Right forelimb (tissue), 1 donor: ENCODE results near the gene BIN1.
"Not testable (repeated sequence)": the region's sequence is repeated elsewhere in the genome, so short reads cannot be mapped to it uniquely, and the experiment has no call there.

Experiments used
- DNase-seq: peaks from one replicate; pipeline ENCODE4 v3.0.0-alpha.2; 2018

Gene BIN1

GRCh38 chr2:127130421-127130820, 23.5 kb upstream of the BIN1 start:
- DNase-seq, result no peak

GRCh38 chr2:127129937-127130336, 23.0 kb upstream of the BIN1 start:
- no peak for DNase-seq

GRCh38 chr2:127128445-127128904, 21.5 kb upstream of the BIN1 start:
- DNase-seq, result no peak

GRCh38 chr2:127125821-127126220, 18.9 kb upstream of the BIN1 start:
- no peak for DNase-seq

GRCh38 chr2:127124426-127124825, 17.5 kb upstream of the BIN1 start:
- DNase-seq, result no peak

GRCh38 chr2:127122361-127123027, 15.5 kb upstream of the BIN1 start:
- DNase-seq, result no peak

- DNase-seq, result peak; percentile 86
These were observed 14.8 kb upstream of the BIN1 start for GRCh38 chr2:127121776-127122176.

- no peak for DNase-seq
These were observed 14.4 kb upstream of the BIN1 start for GRCh38 chr2:127121353-127121752.

- DNase-seq, result not testable (repeated sequence)
These were observed 13.5 kb upstream of the BIN1 start for GRCh38 chr2:127120408-127120807.

GRCh38 chr2:127118467-127118866, 11.5 kb upstream of the BIN1 start:
- DNase-seq, result no peak

GRCh38 chr2:127118038-127118437, 11.1 kb upstream of the BIN1 start:
- no peak for DNase-seq

- no peak for DNase-seq
These were observed 10.6 kb upstream of the BIN1 start for GRCh38 chr2:127117603-127118002.

- no peak for DNase-seq
These were observed 8.7 kb upstream of the BIN1 start for GRCh38 chr2:127115471-127116199.

GRCh38 chr2:127110985-127111384, 4.0 kb upstream of the BIN1 start:
- no peak for DNase-seq

GRCh38 chr2:127108090-127108523, 1.2 kb upstream of the BIN1 start:
- DNase-seq, result peak; percentile 40

- no peak for DNase-seq
These were observed 657 bp upstream of the BIN1 start for GRCh38 chr2:127107622-127107999.

GRCh38 chr2:127106457-127106990, 430 bp downstream of the BIN1 start:
- no peak for DNase-seq

- peak; percentile 77 for DNase-seq
These were observed 1.1 kb downstream of the BIN1 start for GRCh38 chr2:127105656-127106456.

- DNase-seq, result peak; percentile 58
These were observed 1.9 kb downstream of the BIN1 start for GRCh38 chr2:127104881-127105655.

GRCh38 chr2:127104166-127104660, 2.7 kb downstream of the BIN1 start:
- peak; percentile 42 for DNase-seq

GRCh38 chr2:127103243-127104165, 3.5 kb downstream of the BIN1 start:
- peak; percentile 48 for DNase-seq
